Prostate gland (tissue), 2 donors: ENCODE measurements around the gene EMX1. TPM values are rescaled to one million over a fixed set of nuclear protein-coding genes. Genes with fewer than 3 reads are reported as not detected.

Experiments
- total RNA-seq, 2 donors: library from RNA; depleted of rRNA; stranded (reverse); fragments of >200 nt; gene quantifications; one replicate each; pipeline ENCODE4 v1.1.0, GENCODE V29; 2016

Gene EMX1
- total RNA-seq, 2 donors from 2014 or later: 9.8 TPM; not detected in 1

Other genes with a start within 250 kb of the EMX1 start
- 10 to 100 TPM; 16.6 to 36.6 TPM for gene EXOC6B, start 91.5 kb upstream of the EMX1 start, total RNA-seq
- gene SPR, start 30.1 kb upstream of the EMX1 start, total RNA-seq: 10 to 100 TPM; 42.5 to 91.5 TPM
- 10 to 100 TPM; 12.8 to 23.2 TPM for gene SFXN5, start 154.2 kb downstream of the EMX1 start, total RNA-seq
- 10 to 100 TPM; 24.1 to 47.7 TPM for gene RAB11FIP5, start 195.4 kb downstream of the EMX1 start, total RNA-seq